ENCODE data around the gene KYNU.

- TF ChIP-seq CTCF (IDR thresholded peaks at IDR 0.05; ENCODE audit: low read length) (no peak), EZH2 (IDR thresholded peaks at IDR 0.05; ENCODE audit: borderline replicate concordance, low read length) (no peak)
Measured at GRCh38 chr2:142994665-142995064, 117.2 kb downstream of the KYNU start.
